CD4-positive, alpha-beta T cell treated with Interleukin-4 for 1 hour (primary cell): Measurements from ENCODE around the gene GAPDH.
"Not testable (repeated sequence)": the region's sequence is repeated elsewhere in the genome, so short reads cannot be mapped to it uniquely, and the experiment has no call there.

Source experiments
- DNase-seq, 2 donors: peaks; one replicate each; pipeline ENCODE4 v3.0.0-alpha.2; 2020 to 2022

Gene GAPDH

GRCh38 chr12:6547987-6548386 is 13.7 kb downstream of the GAPDH start:
- DNase-seq, result no peak

- DNase-seq, result no peak
These were observed 14.2 kb downstream of the GAPDH start for GRCh38 chr12:6548556-6548955.

- no peak for DNase-seq
These were observed 14.8 kb downstream of the GAPDH start for GRCh38 chr12:6548966-6549683.

GRCh38 chr12:6549684-6550151 is 15.4 kb downstream of the GAPDH start:
- no peak for DNase-seq

GRCh38 chr12:6550294-6551062 is 16.2 kb downstream of the GAPDH start:
- peak in 1 of 2 donors; percentile 43 for DNase-seq

GRCh38 chr12:6551063-6551461 is 16.7 kb downstream of the GAPDH start:
- DNase-seq, result no peak

GRCh38 chr12:6551496-6552139 is 17.3 kb downstream of the GAPDH start:
- DNase-seq, result no peak

- no peak for DNase-seq
These were observed 17.8 kb downstream of the GAPDH start for GRCh38 chr12:6552140-6552551.

GRCh38 chr12:6553051-6553868 is 18.9 kb downstream of the GAPDH start:
- DNase-seq, result no peak

GRCh38 chr12:6554168-6555017 is 20.1 kb downstream of the GAPDH start:
- peak; percentile 77 to 78 for DNase-seq

GRCh38 chr12:6555018-6555691 is 20.8 kb downstream of the GAPDH start:
- no peak for DNase-seq

- DNase-seq, result not testable (repeated sequence)
These were observed 22.1 kb downstream of the GAPDH start for GRCh38 chr12:6556496-6556817.

GRCh38 chr12:6556857-6557256 is 22.5 kb downstream of the GAPDH start:
- DNase-seq, result no peak

GRCh38 chr12:6558014-6558760 is 23.9 kb downstream of the GAPDH start:
- peak; percentile 72 to 78 for DNase-seq

GRCh38 chr12:6559500-6559899 is 25.2 kb downstream of the GAPDH start:
- DNase-seq, result no peak

GRCh38 chr12:6560501-6561205 is 26.3 kb downstream of the GAPDH start:
- DNase-seq, result no peak

- no peak for DNase-seq
These were observed 28.6 kb downstream of the GAPDH start for GRCh38 chr12:6562881-6563280.

- DNase-seq, result peak; percentile 61 to 64
These were observed 29.2 kb downstream of the GAPDH start for GRCh38 chr12:6563448-6564050.

- no peak for DNase-seq
These were observed 32.9 kb downstream of the GAPDH start for GRCh38 chr12:6567112-6567670.
